Ishikawa (cell line): ENCODE data around the gene RPS6KA5.

Experiments
- CEBPB ChIP-seq: IDR thresholded peaks from 2 replicates; pipeline ENCODE4 v1.6.1; 2012
- CREB1 ChIP-seq: IDR thresholded peaks from 2 replicates; pipeline ENCODE4 v1.6.1; 2012; ENCODE audit warnings: low read depth
- EGR1 ChIP-seq: IDR thresholded peaks from 2 replicates; pipeline ENCODE4 v1.6.1; 2012
- EP300 ChIP-seq: IDR thresholded peaks from 2 replicates; pipeline ENCODE4 v1.6.1; 2012; ENCODE audit warnings: borderline replicate concordance
- FOXM1 ChIP-seq: IDR thresholded peaks from 2 replicates; pipeline ENCODE4 v1.6.1; 2012; ENCODE audit warnings: low read depth, borderline replicate concordance
- MAX ChIP-seq: IDR thresholded peaks from 2 replicates; pipeline ENCODE4 v1.6.1; 2012
- NFIC ChIP-seq: IDR thresholded peaks from 2 replicates; pipeline ENCODE4 v1.6.1; 2012
- RAD21 ChIP-seq: IDR thresholded peaks from 2 replicates; pipeline ENCODE4 v1.6.1; 2012; ENCODE audit warnings: low read depth
- REST ChIP-seq: IDR thresholded peaks from 2 replicates; pipeline ENCODE4 v1.6.1; 2012; ENCODE audit warnings: low read depth, mild to moderate bottlenecking
- TAF1 ChIP-seq: IDR thresholded peaks from 2 replicates; pipeline ENCODE4 v1.6.1; 2012; ENCODE audit warnings: low read depth, mild to moderate bottlenecking
- TCF12 ChIP-seq: IDR thresholded peaks from 2 replicates; pipeline ENCODE4 v1.6.1; 2012; ENCODE audit warnings: low read depth
- TEAD4 ChIP-seq: IDR thresholded peaks from 2 replicates; pipeline ENCODE4 v1.6.1; 2012
- USF1 ChIP-seq: IDR thresholded peaks from 2 replicates; pipeline ENCODE4 v1.6.1; 2012
- YY1 ChIP-seq: IDR thresholded peaks from 2 replicates; pipeline ENCODE4 v1.6.1; 2012; ENCODE audit warnings: low read depth
- ZBTB7A ChIP-seq: IDR thresholded peaks from 2 replicates; pipeline ENCODE4 v1.6.1; 2012; ENCODE audit warnings: low read depth

RPS6KA5 gene

GRCh38 chr14:90805662-90806540 lies 254.5 kb downstream of the RPS6KA5 start:
- TF ChIP-seq EGR1 (no peak), CEBPB (no peak), TCF12 (no peak), FOXM1 (no peak), ZBTB7A (no peak), MAX (no peak), EP300 (no peak), RAD21 (no peak), YY1 (no peak), TEAD4 (no peak), NFIC (no peak), CREB1 (no peak), TAF1 (no peak)

GRCh38 chr14:90805084-90805391 lies 255.4 kb downstream of the RPS6KA5 start:
- no peak for TF ChIP-seq CEBPB
- no peak for TF ChIP-seq FOXM1
- no peak for TF ChIP-seq RAD21
- no peak for TF ChIP-seq TAF1
- TF ChIP-seq TEAD4 = no peak
- no peak for TF ChIP-seq EP300
- no peak for TF ChIP-seq EGR1
- TF ChIP-seq CREB1 = no peak
- no peak for TF ChIP-seq ZBTB7A
- TF ChIP-seq NFIC = no peak
- TF ChIP-seq TCF12 = no peak

- TF ChIP-seq EGR1 (no peak), REST (no peak), TEAD4 (no peak), FOXM1 (no peak), TAF1 (no peak), CEBPB (no peak), TCF12 (no peak), ZBTB7A (no peak), EP300 (no peak)
Measured at GRCh38 chr14:90804292-90805083, 256.0 kb downstream of the RPS6KA5 start.

- TF ChIP-seq CEBPB (no peak), MAX (no peak), TCF12 (no peak), REST (no peak), TEAD4 (no peak), USF1 (no peak), EGR1 (no peak), TAF1 (no peak), RAD21 (no peak), EP300 (no peak), ZBTB7A (no peak), NFIC (no peak), FOXM1 (no peak), YY1 (no peak), CREB1 (no peak)
Measured at GRCh38 chr14:90803249-90803648, 257.2 kb downstream of the RPS6KA5 start.

GRCh38 chr14:90799420-90799819 lies 261.0 kb downstream of the RPS6KA5 start:
- TF ChIP-seq USF1 = no peak
